ENCODE data around the gene GK. TPM values are rescaled to one million over a fixed set of nuclear protein-coding genes. Genes with fewer than 3 reads are reported as not detected.

The GK gene
- total and polyA plus RNA-seq, 9 of the 15 experiments (the other 6 are each of a cell fraction or from before 2014, with no cell fraction given), result 8.0 to 15.7 (median 12.4) TPM

DNA sequence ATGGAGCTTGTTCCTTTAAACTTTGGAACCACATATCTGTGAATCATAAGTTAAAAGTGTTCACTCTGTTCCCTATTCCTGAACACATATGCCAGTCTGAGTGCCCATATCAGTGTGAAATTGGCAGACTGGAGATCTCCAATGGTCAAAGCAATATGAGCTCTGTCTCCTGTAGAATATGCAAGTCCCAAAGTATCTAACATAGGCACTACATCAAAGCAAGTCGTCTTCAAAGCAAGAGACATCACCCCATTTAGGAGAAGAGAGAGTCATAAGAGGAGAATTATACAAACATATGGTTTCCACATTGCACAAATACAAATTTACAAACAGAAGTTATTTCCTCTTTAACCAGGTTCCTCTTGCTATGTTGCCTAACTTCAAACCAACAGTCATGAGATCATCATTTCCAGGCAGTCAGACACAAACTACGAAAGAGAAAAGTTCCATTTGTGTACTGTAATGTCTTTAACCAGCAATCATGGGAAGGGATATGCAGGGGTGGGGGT, 9.9 kb upstream of the GK start:
- Histone ChIP-seq H3K9me1 (ENCODE audit: control insufficient read depth, insufficient read depth, low read length) (no peaks in the 10 kb centered on the region), H3K79me2 (ENCODE audit: control insufficient read depth, insufficient read depth, low read length) (no peaks in the 10 kb centered on the region), H3K9ac (ENCODE audit: insufficient read depth in 1 of 2, low read depth in 2 of 2, low read length in 2 of 2) (no peak overlapping the region), H3K4me3 (no peak overlapping the region), H3K36me3 (ENCODE audit: control insufficient read depth, insufficient read depth, low read length) (no peaks in the 10 kb centered on the region), H3K27ac (ENCODE audit: extremely low read depth, low read depth, low read length) (no peak overlapping the region), H2AFZ (ENCODE audit: low read depth, low read length) (no peak overlapping the region), H3K4me1 (replicated peaks in 1 of 2; ENCODE audit: control insufficient read depth in 2 of 2, insufficient read depth in 2 of 2, low read length in 2 of 2) (no peaks in the 10 kb centered on the region; a peak in 1 of 5 replicates), H3K9me3 (replicated peaks; ENCODE audit: control insufficient read depth, insufficient read depth, low read depth, low read length) (no peaks in the 10 kb centered on the region), H4K20me1 (replicated peaks; ENCODE audit: control insufficient read depth, insufficient read depth, low read length) (no peaks in the 10 kb centered on the region), H3K4me2 (ENCODE audit: insufficient read depth, low read length) (no peak overlapping the region), H3K27me3 (ENCODE audit: control insufficient read depth in 2 of 2, insufficient read depth in 2 of 2, low read length in 2 of 2) (no peaks in the 10 kb centered on the region)
- no TSS peak for BruUV-seq (replicated peaks)
- WGBS (ENCODE audit: insufficient coverage, low coverage, missing lambda C conversion rate), result 7% methylated on average over 2 of the region's 2 CpGs
- intact Hi-C loops (cut with micrococcal nuclease), result no loop called here
- TF ChIP-seq GTF2F1 (IDR thresholded peaks at IDR 0.05; ENCODE audit: low read depth, low read length), result no peak
- no peak for TF ChIP-seq CXXC5 (CRISPR knock-in tag; IDR thresholded peaks at IDR 0.05)
- no peak for TF ChIP-seq ZNF668 (CRISPR knock-in tag; IDR thresholded peaks at IDR 0.05)
- TF ChIP-seq, protein P1, sequence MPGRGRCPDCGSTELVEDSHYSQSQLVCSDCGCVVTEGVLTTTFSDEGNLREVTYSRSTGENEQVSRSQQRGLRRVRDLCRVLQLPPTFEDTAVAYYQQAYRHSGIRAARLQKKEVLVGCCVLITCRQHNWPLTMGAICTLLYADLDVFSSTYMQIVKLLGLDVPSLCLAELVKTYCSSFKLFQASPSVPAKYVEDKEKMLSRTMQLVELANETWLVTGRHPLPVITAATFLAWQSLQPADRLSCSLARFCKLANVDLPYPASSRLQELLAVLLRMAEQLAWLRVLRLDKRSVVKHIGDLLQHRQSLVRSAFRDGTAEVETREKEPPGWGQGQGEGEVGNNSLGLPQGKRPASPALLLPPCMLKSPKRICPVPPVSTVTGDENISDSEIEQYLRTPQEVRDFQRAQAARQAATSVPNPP (IDR thresholded peaks at IDR 0.05; ENCODE audit: borderline replicate concordance, insufficient read depth, insufficient read length), result no peak
- no peak for TF ChIP-seq SMC3 (conservative IDR thresholded peaks at IDR 0.05; ENCODE audit: insufficient read depth, low read depth, low read length)
- no peak for TF ChIP-seq ETV6 (IDR thresholded peaks at IDR 0.05; ENCODE audit: borderline replicate concordance in 1 of 2, low read depth in 2 of 2, low read length in 1 of 2)
- TF ChIP-seq ETV6 (CRISPR knock-in tag; IDR thresholded peaks at IDR 0.05; ENCODE audit: borderline replicate concordance), result no peak
- no peak for TF ChIP-seq ZNF212 (CRISPR knock-in tag; IDR thresholded peaks at IDR 0.05)
- no peak for TF ChIP-seq SRF (CRISPR knock-in tag; IDR thresholded peaks at IDR 0.05)
- TF ChIP-seq, protein P2, sequence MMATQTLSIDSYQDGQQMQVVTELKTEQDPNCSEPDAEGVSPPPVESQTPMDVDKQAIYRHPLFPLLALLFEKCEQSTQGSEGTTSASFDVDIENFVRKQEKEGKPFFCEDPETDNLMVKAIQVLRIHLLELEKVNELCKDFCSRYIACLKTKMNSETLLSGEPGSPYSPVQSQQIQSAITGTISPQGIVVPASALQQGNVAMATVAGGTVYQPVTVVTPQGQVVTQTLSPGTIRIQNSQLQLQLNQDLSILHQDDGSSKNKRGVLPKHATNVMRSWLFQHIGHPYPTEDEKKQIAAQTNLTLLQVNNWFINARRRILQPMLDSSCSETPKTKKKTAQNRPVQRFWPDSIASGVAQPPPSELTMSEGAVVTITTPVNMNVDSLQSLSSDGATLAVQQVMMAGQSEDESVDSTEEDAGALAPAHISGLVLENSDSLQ (IDR thresholded peaks at IDR 0.05), result no peak
- TF ChIP-seq AFF1 (IDR thresholded peaks at IDR 0.05; ENCODE audit: low read depth in 1 of 2, partially characterized antibody in 2 of 2), result no peak
- TF ChIP-seq, protein P3, sequence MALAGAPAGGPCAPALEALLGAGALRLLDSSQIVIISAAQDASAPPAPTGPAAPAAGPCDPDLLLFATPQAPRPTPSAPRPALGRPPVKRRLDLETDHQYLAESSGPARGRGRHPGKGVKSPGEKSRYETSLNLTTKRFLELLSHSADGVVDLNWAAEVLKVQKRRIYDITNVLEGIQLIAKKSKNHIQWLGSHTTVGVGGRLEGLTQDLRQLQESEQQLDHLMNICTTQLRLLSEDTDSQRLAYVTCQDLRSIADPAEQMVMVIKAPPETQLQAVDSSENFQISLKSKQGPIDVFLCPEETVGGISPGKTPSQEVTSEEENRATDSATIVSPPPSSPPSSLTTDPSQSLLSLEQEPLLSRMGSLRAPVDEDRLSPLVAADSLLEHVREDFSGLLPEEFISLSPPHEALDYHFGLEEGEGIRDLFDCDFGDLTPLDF (CRISPR knock-in tag; IDR thresholded peaks at IDR 0.05), result no peak
- no peak for TF ChIP-seq TFAM (CRISPR knock-in tag; conservative IDR thresholded peaks at IDR 0.05)
- no peak for TF ChIP-seq MCM3 (IDR thresholded peaks at IDR 0.05)
- no peak for TF ChIP-seq RFX1 (IDR thresholded peaks at IDR 0.05)
- ATAC-seq (no peak), DNase-seq (ENCODE audit: extremely low read depth in 1 of 4, low spot score in 3 of 4) (no peak), FAIRE-seq (no peak)
- in situ Hi-C loops (cut with MboI), result no loop called here
- ChIA-PET CTCF (ENCODE audit: low intra/inter-chr PET ratio) (no interaction called here), POLR2A (no interaction called here)

Data from K562 (cell line).